PC-3 (cell line): ENCODE data around the gene C19orf25. TPM values are rescaled to one million over a fixed set of nuclear protein-coding genes. Genes with fewer than 3 reads are reported as not detected.

Experiments
- ATAC-seq: fragments of 200-7000 bp; cut with Tn5 transposase; 2 replicates; pipeline ENCODE4 v1.9.1; 2020; ENCODE audit warnings: mild to moderate bottlenecking, moderate library complexity
- BruUV-seq: library from RNA; stranded (reverse); fragments of 400-500 nt; replicated peaks from 2 replicates; lab custom pipeline; 2021; lab: Mats Ljungman, UMichigan
- CTCF ChIA-PET: fragments of 300-600 bp; sonication (Branson Sonifier 250); formaldehyde crosslinking; loops from one replicate; lab custom pipeline; 2022; ENCODE audit warnings: antibody characterized with exemption; lab: Charles Lee
- POLR2A ChIA-PET: fragments of 300-600 bp; sonication (Branson Sonifier 250); formaldehyde crosslinking; loops from one replicate; lab custom pipeline; 2022; ENCODE audit warnings: antibody characterized with exemption; ENCODE audit not compliant: unreplicated experiment; lab: Charles Lee
- DNase-seq: peaks from one replicate; pipeline ENCODE4 v3.0.0-alpha.2; 2015
- H2AFZ ChIP-seq: fragments of 300-600 bp; sonication (generic); 2 replicates; pipeline ENCODE4 v1.6.0; 2016; ENCODE audit warnings: antibody characterized with exemption, low read length
- H3F3A ChIP-seq: fragments of 300-600 bp; sonication (generic); one replicate; pipeline ENCODE4 v1.6.0; 2017; ENCODE audit warnings: antibody characterized with exemption, low read length, control low read depth, mild to moderate bottlenecking; ENCODE audit not compliant: unreplicated experiment
- H3K27ac ChIP-seq: fragments of 300-600 bp; sonication (generic); 2 replicates; pipeline ENCODE4 v1.5.1; 2016; ENCODE audit warnings: mild to moderate bottlenecking, low read length
- H3K27me3 ChIP-seq: fragments of 300-600 bp; sonication (generic); 2 replicates; pipeline ENCODE4 v1.6.1; 2016; ENCODE audit warnings: low read length, mixed read lengths
- H3K36me3 ChIP-seq: fragments of 300-600 bp; sonication (generic); 2 replicates; pipeline ENCODE4 v1.6.1; 2016; ENCODE audit warnings: low read depth, mixed run types, low read length, mixed read lengths
- H3K4me1 ChIP-seq: fragments of 300-600 bp; sonication (generic); 2 replicates; pipeline ENCODE4 v1.5.1; 2016; ENCODE audit warnings: low read length; ENCODE audit not compliant: insufficient read depth
- H3K4me2 ChIP-seq: fragments of 300-600 bp; sonication (generic); 2 replicates; pipeline ENCODE4 v1.6.0; 2016; ENCODE audit warnings: low read length
- H3K4me3 ChIP-seq: fragments of 300-600 bp; sonication (generic); 2 replicates; pipeline ENCODE4 v1.5.1; 2016; ENCODE audit warnings: mild to moderate bottlenecking, low read length, mixed read lengths
- H3K79me2 ChIP-seq: fragments of 300-600 bp; sonication (generic); 2 replicates; pipeline ENCODE4 v1.6.1; 2017; ENCODE audit warnings: low read length, mixed read lengths
- H3K9ac ChIP-seq: fragments of 300-600 bp; sonication (generic); 2 replicates; pipeline ENCODE4 v1.6.0; 2016; ENCODE audit warnings: mild to moderate bottlenecking, low read length
- H3K9me2 ChIP-seq: fragments of 300-600 bp; sonication (generic); replicated peaks from 2 replicates; pipeline ENCODE4 v1.6.1; 2016; ENCODE audit warnings: mixed run types, low read length, mixed read lengths
- H3K9me3 ChIP-seq: fragments of 300-600 bp; sonication (generic); 2 replicates; pipeline ENCODE4 v1.6.1; 2016; ENCODE audit warnings: low read length, mixed read lengths
- H4K20me1 ChIP-seq: fragments of 300-600 bp; sonication (generic); 2 replicates; pipeline ENCODE4 v1.6.1; 2016; ENCODE audit warnings: low read length, mixed read lengths
- EZH2 ChIP-seq: fragments of 300-600 bp; sonication (generic); IDR thresholded peaks from one replicate; pipeline ENCODE4 v1.6.1; 2017; ENCODE audit warnings: antibody characterized with exemption, mild to moderate bottlenecking, low read length; ENCODE audit not compliant: unreplicated experiment
- EZH2phosphoT487 ChIP-seq: fragments of 300-600 bp; sonication (generic); IDR thresholded peaks from 2 replicates; pipeline ENCODE4 v1.6.1; 2018; ENCODE audit warnings: mild to moderate bottlenecking, antibody characterized with exemption, low read length, borderline replicate concordance
- intact Hi-C: fragments of 100-400 bp; cut with micrococcal nuclease; formaldehyde crosslinking; loops from 2 replicates; pipeline ENCODE4 v1.9.0; 2023
- total RNA-seq: library from RNA; depleted of rRNA; stranded (reverse); fragments of >200 nt; gene quantifications from 2 replicates; pipeline ENCODE4 v1.2.3, GENCODE V29; 2014
- TF ChIP-seq, protein P1 (sequence below): fragments of 300-600 bp; sonication (generic); conservative IDR thresholded peaks from 2 replicates; pipeline ENCODE4 v1.5.1; 2017; ENCODE audit warnings: antibody characterized with exemption, low read depth, mild to moderate bottlenecking, low read length

C19orf25 gene
- total RNA-seq, 1 experiment from 2014 or later: 45.0 TPM

- Histone ChIP-seq H3K4me3 (no peak overlapping the region), H3K36me3 (peaks cover 10% of the 10 kb centered on the region), H3K9ac (no peak overlapping the region), H3K27me3 (no peaks in the 10 kb centered on the region), H4K20me1 (peaks cover 14% of the 10 kb centered on the region), H3K4me2 (no peak overlapping the region), H3K79me2 (peaks cover 24% of the 10 kb centered on the region), H3F3A (no peaks in the 10 kb centered on the region), H3K9me3 (no peaks in the 10 kb centered on the region), H3K4me1 (peaks cover 3% of the 10 kb centered on the region), H3K9me2 (no peaks in the 10 kb centered on the region), H2AFZ (no peak overlapping the region), H3K27ac (no peak overlapping the region)
- BruUV-seq: no TSS peak
- TF ChIP-seq EZH2: no peak
- no peak for TF ChIP-seq EZH2phosphoT487
- TF ChIP-seq, protein P1, sequence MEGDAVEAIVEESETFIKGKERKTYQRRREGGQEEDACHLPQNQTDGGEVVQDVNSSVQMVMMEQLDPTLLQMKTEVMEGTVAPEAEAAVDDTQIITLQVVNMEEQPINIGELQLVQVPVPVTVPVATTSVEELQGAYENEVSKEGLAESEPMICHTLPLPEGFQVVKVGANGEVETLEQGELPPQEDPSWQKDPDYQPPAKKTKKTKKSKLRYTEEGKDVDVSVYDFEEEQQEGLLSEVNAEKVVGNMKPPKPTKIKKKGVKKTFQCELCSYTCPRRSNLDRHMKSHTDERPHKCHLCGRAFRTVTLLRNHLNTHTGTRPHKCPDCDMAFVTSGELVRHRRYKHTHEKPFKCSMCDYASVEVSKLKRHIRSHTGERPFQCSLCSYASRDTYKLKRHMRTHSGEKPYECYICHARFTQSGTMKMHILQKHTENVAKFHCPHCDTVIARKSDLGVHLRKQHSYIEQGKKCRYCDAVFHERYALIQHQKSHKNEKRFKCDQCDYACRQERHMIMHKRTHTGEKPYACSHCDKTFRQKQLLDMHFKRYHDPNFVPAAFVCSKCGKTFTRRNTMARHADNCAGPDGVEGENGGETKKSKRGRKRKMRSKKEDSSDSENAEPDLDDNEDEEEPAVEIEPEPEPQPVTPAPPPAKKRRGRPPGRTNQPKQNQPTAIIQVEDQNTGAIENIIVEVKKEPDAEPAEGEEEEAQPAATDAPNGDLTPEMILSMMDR: no peak
- CTCF ChIA-PET: no interaction called here
- intact Hi-C loops: no loop called here
- DNase-seq (no peak), ATAC-seq (no peak)
- POLR2A ChIA-PET: no interaction called here
Measured at GRCh38 chr19:1435378-1435989, 43.5 kb downstream of the C19orf25 start.

GRCh38 chr19:1434577-1435060 lies 44.4 kb downstream of the C19orf25 start:
- Histone ChIP-seq H3K9me3 (no peaks in the 10 kb centered on the region), H3K79me2 (peaks cover 15% of the 10 kb centered on the region), H3K27ac (no peak overlapping the region), H3K36me3 (peaks cover 4% of the 10 kb centered on the region), H4K20me1 (peaks cover 7% of the 10 kb centered on the region), H3K9ac (no peak overlapping the region), H3K9me2 (no peaks in the 10 kb centered on the region), H3F3A (no peaks in the 10 kb centered on the region), H3K4me3 (no peak overlapping the region), H2AFZ (no peak overlapping the region), H3K4me2 (no peak overlapping the region), H3K27me3 (no peaks in the 10 kb centered on the region), H3K4me1 (no peaks in the 10 kb centered on the region)
- CTCF ChIA-PET: no interaction called here
- TF ChIP-seq, protein P1: no peak
- DNase-seq (no peak), ATAC-seq (no peak)
- POLR2A ChIA-PET: no interaction called here
- BruUV-seq: no TSS peak
- intact Hi-C loops: no loop called here

DNA sequence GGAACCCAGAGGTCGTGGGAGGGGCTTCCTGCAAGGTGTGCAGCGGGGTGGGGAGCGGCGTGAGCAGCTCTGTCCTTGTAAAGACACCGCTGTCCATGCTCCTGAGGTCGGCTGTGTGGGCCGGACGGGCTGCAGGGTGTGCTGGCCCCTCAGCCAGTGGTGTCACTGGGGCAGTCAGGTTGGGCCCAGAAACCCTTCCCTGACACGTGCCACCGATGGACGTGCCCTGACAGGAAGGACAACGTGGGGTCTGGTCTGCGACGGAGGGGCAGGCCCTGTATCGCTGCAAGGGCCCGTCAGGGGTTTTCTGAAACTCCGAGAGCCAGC lies 45.0 kb downstream of the C19orf25 start:
- BruUV-seq: no TSS peak
- Histone ChIP-seq H3K27ac (no peak overlapping the region), H3K4me2 (no peak overlapping the region), H4K20me1 (peaks cover under 1% of the 10 kb centered on the region), H3K9me2 (no peaks in the 10 kb centered on the region), H3K36me3 (no peaks in the 10 kb centered on the region; the same call in 1 of the 2 replicates), H3K79me2 (peaks cover 9% of the 10 kb centered on the region), H3K9ac (no peak overlapping the region), H3K4me1 (no peaks in the 10 kb centered on the region), H3K4me3 (no peak overlapping the region), H2AFZ (no peak overlapping the region), H3F3A (no peaks in the 10 kb centered on the region), H3K27me3 (no peaks in the 10 kb centered on the region), H3K9me3 (no peaks in the 10 kb centered on the region)
- ATAC-seq (no peak), DNase-seq (no peak)
- no peak for TF ChIP-seq EZH2
- no peak for TF ChIP-seq EZH2phosphoT487
- TF ChIP-seq, protein P1: no peak
- ChIA-PET POLR2A (no interaction called here), CTCF (no interaction called here)
- intact Hi-C loops: no loop called here
